Myocyte (in vitro differentiated cells): ENCODE data around the gene HPCAL1. TPM values are rescaled to one million over a fixed set of nuclear protein-coding genes. Genes with fewer than 3 reads are reported as not detected.
A peak's percentile ranks its signal among the peaks of the same experiment; 100 is the strongest.

Experiments
- DNase-seq: peaks from one replicate; pipeline ENCODE4 v3.0.0-alpha.2; 2012; ENCODE audit warnings: low read depth
- total RNA-seq: library from RNA; depleted of rRNA; stranded (reverse); fragments of >200 nt; gene quantifications from 2 replicates; pipeline ENCODE4 v1.2.3, GENCODE V29; 2014

HPCAL1 gene
- total RNA-seq, 1 donor from 2014 or later, result 91.6 TPM

DNA sequence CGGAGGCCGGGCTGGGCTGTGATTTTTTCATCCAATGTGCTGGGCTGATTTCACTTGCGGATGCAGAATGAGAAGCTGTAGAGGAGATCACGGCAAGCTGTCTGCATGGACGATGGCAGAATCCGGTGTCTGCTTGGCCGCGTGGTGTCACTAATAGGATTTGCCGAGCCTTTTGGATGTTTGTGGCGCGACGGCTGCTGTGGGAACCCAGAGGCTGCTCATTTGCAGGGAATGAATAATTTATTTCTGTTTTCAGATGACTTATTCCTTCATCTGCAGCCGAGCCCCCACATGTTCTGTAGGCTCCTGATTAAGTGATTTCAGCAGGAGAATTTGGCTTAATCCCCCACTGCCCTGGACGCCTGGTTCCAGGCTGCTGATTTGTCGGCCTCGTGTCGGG lies 82.8 kb downstream of the HPCAL1 start:
- DNase-seq, result no peak

DNA sequence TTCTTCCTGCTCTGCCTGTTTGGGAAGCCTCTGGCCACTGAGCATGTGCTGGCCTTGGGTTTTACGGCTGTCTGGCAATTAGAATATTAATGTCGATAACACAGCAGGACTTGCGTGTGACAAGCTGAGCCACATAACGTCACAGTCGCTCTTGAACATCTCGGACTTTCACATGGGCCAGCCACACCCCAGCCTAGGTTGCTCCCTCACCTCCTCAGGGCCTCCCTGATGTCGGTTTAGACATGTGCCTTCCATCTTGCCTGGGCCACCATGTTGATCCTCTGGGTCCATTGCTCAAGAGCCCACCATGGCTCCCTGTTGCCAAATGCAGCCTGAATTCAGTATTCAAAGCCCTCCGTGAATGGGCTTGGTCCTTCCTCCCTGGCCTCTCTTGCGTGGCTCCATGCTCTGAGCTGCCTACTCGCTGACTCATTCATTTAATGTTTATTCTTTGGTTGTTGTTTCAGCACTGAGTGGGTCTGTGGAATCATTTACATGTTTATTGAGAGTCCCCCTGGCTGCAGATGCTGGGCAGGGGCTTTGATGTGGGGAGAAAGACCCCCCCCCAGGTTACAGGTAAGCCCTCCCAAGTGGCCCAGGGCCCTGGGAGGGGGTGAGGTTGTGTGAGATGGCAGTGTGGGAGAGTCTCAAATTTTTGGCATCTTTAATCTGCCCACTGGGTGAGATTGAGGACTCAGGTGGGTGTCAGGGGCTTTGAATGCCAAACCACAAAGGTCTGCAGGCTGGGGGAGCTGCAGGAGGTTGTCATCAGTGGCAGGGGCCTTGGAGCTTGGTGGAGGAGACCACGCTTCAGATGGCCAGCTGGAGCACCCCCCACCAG lies 83.4 kb downstream of the HPCAL1 start:
- no peak for DNase-seq

DNA sequence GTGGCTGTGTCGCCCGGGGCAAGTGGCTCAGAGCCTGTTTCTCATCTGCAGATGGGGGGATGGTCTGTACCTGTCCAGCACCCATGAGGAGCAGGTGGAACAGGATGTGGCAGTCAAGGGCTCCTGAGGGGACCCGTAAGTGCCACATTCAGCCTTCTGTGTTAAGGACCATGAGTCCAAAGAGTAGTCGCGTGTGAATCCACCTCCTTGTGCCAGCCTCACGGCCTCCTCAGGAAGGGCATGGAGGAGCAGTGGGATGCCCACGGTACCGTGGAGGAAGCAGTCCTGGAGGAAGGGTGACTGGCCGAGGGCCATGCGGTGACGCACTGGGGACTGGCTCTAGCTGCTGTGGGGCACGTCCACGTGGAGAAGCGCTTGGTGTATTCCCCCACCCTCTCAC lies 84.3 kb downstream of the HPCAL1 start:
- no peak for DNase-seq

DNA sequence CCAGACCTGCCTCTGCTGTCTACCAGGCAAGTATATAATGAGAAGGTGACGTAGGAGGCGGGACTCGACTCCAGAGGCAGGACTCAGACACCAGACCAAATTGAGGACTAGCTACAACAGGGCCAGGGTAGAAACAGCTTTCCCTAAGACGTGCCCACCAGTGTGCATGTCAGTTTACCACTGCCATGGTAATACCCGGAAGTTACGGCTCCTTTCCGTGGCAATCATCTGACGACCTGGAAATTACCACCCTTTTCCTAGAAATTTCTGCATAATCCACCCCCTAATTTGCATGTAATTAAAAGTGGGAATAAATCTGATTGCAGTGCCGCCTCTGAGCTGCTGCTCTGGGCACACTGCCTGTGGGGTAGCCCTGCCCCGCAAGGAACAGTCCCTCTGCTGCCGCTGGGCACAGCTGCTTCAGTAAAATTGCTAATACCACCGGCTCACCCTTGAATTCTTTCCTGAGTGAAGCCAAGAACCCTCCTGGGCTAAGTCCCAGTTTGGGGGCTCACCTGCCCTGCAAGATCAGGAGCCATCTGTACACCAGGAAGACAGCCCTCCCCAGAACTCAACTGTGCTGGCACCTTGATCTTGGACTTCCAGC lies 86.4 kb downstream of the HPCAL1 start:
- DNase-seq, result peak; percentile 56

DNA sequence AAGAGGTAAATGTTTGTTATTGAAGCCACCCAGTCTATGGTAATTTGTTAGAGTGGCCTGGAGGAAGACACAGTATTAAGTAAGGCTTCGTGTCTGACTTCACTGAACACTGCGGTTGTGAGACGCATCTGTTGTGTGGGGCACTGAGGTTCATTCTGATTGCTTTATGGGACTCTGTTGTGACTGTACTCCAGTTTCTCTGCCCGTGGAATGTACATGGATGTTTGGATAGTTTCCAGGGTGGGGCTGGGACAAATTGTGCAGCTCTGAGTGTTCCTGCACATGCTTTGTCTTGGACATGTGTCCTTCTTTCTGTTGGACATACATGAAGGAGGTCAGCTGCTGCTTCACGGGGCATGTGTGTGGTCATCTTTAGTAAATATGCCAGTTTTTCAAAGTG lies 86.9 kb downstream of the HPCAL1 start:
- peak; percentile 95 for DNase-seq

DNA sequence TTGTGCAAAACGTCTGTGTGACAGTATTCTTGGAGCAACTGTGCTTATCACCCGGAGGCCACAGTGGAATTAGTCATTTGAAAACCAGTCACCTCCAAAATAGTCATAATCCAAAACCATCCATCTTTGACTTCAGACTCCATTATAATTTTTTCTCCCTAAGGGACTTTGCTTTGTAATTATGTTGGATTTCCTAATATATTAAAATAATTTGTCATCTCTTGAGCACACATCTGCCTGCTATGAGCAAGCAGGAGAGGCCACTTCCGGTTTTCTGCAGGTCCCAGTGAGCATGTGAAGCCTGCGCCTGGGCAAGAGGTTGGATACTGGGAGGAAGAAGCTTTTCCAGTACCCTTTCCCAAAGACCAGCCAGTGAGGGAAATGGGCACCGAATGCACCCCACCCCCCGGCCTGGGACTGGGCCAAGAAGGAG lies 87.7 kb downstream of the HPCAL1 start:
- DNase-seq, result no peak

DNA sequence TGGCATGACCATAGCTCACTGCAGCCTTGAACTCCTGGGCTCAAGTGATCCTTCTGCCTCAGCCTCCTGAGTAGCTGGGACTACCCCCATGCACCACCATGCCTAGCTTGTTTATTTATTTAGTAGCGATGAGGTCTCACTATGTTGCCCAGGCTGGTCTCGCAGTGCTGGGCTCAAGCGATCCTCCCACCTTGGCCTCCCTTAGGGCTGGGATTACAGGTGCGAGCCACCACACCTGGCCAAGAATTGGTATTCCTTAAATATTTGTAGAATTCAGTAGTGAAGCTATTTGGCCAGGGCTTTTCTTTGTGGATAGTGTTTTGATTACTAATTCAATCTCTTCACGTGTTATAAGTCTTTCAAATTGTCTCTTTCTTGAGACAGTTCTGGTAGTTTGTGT lies 89.4 kb downstream of the HPCAL1 start:
- no peak for DNase-seq

DNA sequence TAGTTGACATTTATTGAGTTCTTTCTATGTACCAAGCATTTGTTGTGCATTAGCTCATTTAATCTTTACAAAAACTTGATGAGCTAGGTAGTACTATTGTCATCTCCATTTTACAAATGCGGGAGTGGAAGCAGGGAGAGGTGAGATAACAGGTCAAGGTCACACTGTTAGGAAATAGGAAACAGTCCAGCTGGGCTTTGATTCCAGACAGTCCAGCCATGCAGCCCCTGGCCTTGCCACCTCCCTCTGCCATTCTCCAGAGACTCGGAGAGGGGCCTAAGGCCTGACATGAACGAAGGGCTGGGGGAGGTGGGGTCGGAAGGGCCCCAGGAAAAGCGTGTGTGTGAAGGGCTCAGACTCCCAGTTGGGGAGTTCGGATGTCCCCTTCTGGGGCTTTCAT lies 89.8 kb downstream of the HPCAL1 start:
- no peak for DNase-seq

DNA sequence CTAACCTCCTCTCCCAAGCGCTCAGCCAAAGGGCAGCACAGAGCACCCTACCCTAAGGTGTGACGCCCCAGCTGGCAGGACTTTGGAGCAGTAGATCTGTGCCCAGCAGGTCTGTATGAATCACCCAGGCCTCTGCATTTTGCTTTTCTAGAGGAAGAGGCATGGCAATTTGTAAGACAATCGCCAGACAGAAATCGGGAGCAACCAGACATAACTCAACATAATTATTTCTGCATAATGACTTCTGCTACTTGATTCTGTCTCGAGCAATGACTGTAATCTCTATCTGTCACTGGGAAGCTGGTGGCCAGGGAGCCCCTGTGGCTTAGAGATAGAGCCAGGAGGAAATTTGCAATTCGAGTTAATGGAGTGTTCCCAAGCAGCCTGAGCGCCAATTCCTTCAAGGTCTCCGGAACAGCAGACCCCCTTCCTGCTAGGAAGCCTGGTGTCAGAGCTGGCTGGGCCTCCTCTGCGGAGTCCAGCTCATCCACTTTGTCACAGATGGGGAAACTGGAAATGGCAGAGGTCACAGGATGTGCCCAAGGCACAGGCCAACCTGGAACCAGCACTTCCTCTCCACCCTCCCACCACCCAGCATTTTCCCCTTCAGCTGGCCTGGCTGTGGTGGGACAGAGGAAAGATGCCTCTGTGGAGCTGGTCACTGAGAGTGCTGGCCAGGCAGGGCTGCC lies 90.4 kb downstream of the HPCAL1 start:
- DNase-seq, result no peak

DNA sequence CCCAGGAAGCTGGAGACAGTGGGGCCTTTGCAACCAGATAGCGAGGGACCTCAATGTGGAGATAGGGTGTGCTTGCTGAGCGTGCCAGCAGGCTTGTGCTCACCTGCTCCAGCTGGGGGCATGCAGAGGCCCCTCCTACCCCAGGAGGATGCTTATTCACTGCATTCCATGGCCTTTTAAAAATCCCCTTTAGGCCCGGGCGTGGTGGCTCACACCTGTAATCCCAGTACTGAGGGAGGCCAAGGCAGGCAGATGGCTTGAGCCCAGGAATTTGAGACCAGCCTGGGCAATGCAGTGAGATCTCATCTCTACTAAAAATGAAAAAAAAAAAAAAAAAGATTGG lies 90.9 kb downstream of the HPCAL1 start:
- DNase-seq, result no peak

DNA sequence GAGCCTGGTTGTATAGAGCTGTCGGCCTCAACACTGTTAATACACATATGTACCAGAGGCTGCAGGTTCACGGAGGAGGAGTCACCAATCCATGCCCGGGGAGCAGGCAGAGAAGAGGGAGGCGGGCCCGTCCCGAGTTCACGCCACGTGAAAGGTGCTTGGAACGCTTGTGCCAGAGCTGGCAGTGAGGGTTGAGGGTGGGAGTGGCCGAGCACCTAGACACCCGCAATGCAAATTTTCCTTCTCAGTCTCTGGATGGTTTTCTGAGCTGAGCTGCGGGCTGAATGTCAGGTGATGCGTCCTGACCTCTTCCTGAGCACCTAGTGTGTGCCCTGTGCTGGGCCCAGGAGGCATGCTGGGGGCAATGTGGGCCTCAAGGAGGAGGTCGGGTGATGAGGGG lies 93.2 kb downstream of the HPCAL1 start:
- DNase-seq, result no peak

DNA sequence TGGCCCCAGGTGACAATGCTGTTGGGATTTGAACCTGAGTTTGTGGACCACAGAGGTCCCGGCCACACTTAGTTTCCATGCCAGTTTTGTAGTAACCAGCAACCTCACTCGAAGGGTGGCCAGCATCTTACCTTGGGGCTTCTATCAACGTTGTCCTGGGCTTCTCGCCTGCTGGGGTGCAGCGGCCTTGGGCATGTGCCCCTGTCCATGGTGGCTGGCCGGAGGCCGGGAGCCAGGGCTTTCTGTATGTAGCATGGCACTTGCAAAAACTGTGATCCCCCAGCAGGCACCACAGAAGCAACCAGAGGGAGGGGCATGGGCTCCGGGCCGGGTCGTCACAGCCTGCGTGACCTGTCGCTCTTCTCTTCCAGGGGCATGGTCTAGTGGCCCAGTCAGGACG lies 93.8 kb downstream of the HPCAL1 start:
- no peak for DNase-seq

DNA sequence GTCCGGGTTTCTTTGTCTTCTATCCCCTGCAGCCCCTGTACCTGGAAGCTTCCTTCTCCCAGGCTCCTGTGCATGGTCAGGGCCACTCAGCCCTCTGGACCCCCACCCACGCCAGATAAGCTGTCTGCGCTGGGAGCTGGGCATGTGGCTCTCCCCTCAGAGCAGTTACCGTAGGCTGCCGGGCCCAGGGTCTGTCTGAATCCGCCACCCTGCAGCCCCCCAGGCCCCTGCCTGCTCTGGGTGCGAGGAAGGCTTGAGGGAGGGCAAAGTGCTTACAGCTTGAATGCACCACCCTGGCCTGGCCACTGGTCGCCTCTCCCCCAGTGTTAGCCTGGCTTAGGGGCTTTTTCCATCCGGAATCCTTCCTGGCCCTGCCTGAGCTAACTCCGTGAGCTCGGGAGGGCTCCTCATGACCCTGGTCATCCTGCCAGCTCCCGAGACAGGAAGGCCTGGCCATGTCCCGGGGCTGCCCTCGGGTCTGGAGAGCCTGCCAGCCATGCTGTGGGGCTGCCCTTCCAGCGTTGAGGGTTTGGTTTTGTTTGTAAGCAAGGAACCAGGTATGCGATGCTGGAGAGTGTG lies 94.7 kb downstream of the HPCAL1 start:
- DNase-seq, result no peak

DNA sequence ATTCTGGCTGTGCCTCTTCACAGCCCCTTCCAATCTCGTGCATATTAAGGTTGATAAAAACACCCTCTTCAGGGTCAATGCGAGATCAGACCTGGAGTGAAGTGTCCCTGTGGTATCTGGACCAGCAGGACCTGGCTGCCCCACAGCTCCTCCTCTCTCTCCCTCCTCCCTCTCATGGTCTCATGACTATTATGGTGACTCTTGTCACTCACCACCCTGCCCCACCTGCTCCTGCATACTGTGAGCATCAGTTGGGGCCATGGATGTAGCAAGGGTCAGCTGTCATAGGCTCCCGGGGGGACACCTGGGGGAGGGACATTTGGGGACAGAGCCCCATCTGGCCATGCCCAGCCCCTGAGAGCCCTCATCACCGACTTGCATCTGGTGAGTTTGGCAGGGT lies 95.2 kb downstream of the HPCAL1 start:
- no peak for DNase-seq

DNA sequence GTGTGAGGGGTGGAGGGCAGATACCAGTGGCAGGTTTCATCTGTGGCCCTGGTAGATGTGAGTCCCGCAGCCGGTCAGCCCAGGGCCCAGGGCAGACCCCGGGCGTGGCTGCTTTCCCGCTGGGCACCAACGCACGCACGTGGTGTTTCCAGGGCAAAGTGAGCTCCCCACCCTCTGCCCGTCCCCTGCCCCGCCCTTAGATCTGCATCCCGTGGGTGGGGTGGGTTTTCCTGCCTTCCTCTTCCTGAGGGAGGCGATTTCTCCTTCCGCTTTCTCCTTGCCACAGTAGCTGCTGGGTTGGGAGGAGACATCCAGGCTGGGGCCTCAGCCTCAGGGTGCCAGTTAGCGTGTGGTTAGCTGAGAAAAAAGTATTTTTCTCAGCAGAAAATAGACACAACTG lies 95.8 kb downstream of the HPCAL1 start:
- DNase-seq, result no peak

DNA sequence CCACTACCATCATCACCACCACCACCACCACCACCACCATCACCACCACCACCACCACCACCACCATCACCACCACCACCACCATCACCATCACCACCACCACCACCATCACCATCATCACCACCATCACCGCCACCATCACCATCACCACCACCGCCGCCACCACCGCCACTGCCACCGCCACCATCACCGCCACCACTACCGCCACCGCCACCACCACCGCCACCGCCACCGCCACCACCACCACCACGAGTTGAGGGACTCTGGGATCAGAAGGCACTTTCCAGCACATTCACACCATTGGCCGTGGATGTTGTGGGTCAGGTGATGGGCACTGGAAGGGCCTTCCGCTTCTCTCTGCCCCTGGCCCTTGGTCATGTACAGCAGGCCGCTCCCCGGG lies 96.7 kb downstream of the HPCAL1 start:
- no peak for DNase-seq

DNA sequence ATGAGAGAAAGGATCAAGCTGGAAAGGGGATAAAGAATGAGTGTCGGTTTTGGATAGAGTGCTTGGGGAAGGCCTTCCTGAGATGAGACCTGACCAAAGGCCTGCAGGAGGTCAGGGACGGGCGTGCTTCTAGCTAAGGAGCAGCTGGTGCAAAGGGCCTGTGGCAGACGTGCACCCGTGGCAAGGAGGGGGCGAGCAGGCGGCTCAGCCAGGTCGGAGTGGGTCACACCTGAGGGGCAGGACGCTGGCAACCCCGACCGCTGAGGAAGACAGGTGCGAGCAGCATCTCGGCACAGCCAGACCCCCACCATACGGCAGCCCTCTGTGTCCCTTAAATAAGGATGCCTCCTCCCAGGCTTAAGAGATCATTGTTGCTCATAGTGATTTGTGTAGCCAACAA lies 97.3 kb downstream of the HPCAL1 start:
- DNase-seq, result no peak

DNA sequence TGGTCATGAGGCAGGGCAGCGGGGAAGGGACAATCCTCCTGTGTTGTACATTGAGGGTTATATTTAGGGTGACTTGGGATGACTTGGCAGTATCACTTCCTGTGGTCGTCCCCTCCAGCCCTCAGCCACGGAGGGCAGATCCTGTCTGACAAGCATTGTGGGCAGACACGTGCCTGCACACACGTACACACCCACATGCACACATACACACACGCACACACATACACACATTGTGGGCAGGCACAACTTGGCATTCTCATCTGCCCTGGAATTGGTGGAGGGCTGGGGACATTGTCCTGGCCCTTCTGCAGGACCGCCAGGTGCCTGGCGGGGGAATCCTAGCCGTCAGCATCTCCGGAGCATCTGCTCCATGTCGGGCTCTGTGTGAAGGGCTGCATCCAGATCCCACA lies 97.9 kb downstream of the HPCAL1 start:
- DNase-seq, result peak; percentile 40

DNA sequence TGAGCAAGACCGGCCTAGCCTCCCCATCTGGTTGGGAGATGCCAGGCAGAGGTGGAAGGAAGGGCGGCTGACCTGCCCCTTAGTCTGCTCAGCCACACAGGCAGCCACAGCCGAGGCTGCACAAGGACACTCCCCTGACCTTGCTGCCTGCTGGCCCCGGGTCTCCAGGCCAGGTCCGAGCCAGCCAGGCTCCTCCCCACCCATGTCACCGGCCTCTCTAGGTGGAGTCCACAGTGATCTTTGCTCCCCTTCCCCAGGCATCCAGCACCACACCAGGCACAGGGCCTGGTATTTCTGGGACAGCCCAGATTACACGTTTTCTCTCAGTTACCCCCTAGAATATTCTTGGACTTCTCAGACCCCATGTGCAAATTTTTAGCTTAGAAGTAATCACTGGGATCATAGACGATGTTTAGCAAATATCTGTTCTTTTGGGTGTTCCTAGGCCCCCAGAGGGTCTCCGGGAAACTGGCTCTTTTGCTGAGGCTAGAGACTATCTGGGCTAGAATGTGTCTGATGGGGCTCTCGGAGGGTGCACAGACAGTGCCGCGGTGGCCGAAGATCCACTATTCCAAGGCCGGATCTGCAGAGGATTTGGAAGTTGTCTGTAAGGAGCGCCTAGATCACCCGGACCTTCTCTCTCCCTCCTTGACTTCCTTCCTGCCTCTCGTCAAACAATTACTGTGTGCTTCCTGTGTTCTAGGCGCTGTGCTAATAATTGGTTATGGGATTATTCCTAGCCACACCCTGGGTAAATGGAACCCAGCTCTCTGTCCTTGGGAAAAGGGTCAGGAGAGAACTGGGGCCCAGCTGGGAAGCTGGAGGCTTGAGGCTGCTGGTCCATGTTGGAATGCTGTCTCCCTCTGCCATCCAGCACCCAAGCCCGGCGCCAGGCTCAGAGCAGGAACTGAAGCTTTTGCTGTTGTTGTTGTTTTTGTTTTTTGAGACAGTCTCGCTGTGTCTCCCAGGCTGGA lies 98.6 kb downstream of the HPCAL1 start:
- no peak for DNase-seq

DNA sequence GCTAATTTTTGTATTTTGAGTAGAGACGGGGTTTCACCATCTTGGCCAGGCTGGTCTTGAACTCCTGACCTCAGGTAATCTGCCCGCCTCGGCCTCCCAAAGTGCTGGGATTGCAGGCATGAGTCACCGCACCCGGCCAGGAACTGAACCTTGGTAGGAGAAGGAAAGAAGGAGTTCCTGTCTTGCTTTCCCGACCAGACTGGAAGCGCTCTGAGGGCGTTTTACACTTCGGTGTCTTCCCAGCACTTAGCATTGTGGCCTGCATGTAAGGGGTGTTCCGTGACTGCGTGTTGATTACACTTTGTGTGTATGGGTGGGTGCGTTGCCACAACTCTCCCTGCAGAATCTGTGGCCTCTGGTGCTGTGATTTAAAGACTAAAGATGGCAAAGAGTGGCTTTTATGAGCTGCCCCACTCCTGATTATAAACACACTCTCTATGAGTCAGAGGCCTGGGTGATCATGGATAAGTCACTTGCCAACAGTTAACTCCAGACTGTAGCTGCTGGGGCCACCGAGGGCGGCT lies 99.4 kb downstream of the HPCAL1 start:
- no peak for DNase-seq
